Vagina (tissue), 2 donors: ENCODE results near the gene COA1. TPM values are rescaled to one million over a fixed set of nuclear protein-coding genes. Genes with fewer than 3 reads are reported as not detected.
"Not testable (repeated sequence)": the region's sequence is repeated elsewhere in the genome, so short reads cannot be mapped to it uniquely, and the experiment has no call there.

ENCODE experiments used
- DNase-seq, 2 donors: peaks; one replicate each; pipeline ENCODE4 v3.0.0-alpha.2; 2017; ENCODE audit errors: extremely low spot score in 2 of 2
- H3K27ac ChIP-seq: fragments of 200-600 bp; sonication (generic); one replicate; pipeline ENCODE4 v1.5.1; 2019
- H3K27me3 ChIP-seq: fragments of 200-600 bp; sonication (generic); one replicate; pipeline ENCODE4 v1.5.1; 2019
- H3K36me3 ChIP-seq, 2 donors: fragments of 200-600 bp; sonication (generic); one replicate each; pipeline ENCODE4 v1.5.1; 2017 to 2019
- H3K4me1 ChIP-seq: fragments of 200-600 bp; sonication (generic); one replicate; pipeline ENCODE4 v1.5.1; 2019
- H3K4me3 ChIP-seq, 2 donors: fragments of 200-600 bp; sonication (generic); 1 replicate in 1 of 2; 2 replicates in 1 of 2; pipeline ENCODE4 v1.5.1; 2016 to 2019
- H3K9me3 ChIP-seq: fragments of 200-600 bp; sonication (generic); one replicate; pipeline ENCODE4 v1.5.1; 2019
- POLR2A ChIP-seq, 2 donors: fragments of 450-650 bp; IDR thresholded peaks; one replicate each; pipeline ENCODE4 v1.6.1; 2017; ENCODE audit warnings: antibody characterized with exemption in 2 of 2, mild to moderate bottlenecking in 2 of 2, moderate library complexity in 2 of 2
- POLR2AphosphoS5 ChIP-seq, 2 donors: sonication (generic); formaldehyde crosslinking; IDR thresholded peaks; one replicate each; pipeline ENCODE4 v1.9.0; 2017; ENCODE audit warnings: antibody characterized with exemption in 2 of 2, mild to moderate bottlenecking in 2 of 2, low read depth in 1 of 2; ENCODE audit not compliant: insufficient read depth in 1 of 2
- intact Hi-C: fragments of 100-400 bp; cut with DNase I; formaldehyde crosslinking; loops from one replicate; pipeline ENCODE4 v1.15.1; 2023
- total RNA-seq: library from RNA; depleted of rRNA; stranded (reverse); fragments of >200 nt; gene quantifications from one replicate; pipeline ENCODE4 v1.2.3, GENCODE V29; 2016
- TF ChIP-seq, protein P1 (sequence below), 3 experiments: fragments of 450-650 bp in 2 of 3; fragments of 200-600 bp in 1 of 3; sonication (generic) in 1 of 3; IDR thresholded peaks; one replicate each; pipeline ENCODE4 v1.5.1; 2017 to 2019; ENCODE audit warnings: antibody characterized with exemption in 3 of 3, mild to moderate bottlenecking in 2 of 3, moderate library complexity in 2 of 3

The COA1 gene
- total RNA-seq, 1 donor from 2014 or later = 47.6 TPM

DNA sequence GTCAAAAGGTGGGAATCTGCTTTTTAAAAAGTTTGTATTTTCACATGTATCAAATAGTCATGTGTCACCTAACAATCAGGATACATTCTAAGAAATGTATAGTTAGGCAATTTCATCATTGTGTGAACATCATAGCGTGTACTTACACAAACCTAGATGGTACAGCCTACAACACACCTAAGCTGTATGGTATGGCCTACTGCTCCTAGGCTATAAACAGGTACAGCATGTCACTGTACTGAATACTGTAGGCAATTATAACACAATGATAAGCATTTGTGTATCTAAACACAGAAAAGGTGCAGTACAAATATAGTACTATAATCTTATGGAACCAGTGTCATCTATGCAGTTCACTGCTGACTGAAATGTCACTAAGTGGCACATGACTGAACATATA is 17.8 kb downstream of the COA1 start:
- no peak for DNase-seq
- Histone ChIP-seq H3K27me3 (no peaks in the 10 kb centered on the region), H3K36me3 (no peaks in the 10 kb centered on the region), H3K27ac (no peak overlapping the region), H3K4me3 (no peak overlapping the region), H3K9me3 (no peaks in the 10 kb centered on the region), H3K4me1 (no peaks in the 10 kb centered on the region)
- TF ChIP-seq, protein P1, sequence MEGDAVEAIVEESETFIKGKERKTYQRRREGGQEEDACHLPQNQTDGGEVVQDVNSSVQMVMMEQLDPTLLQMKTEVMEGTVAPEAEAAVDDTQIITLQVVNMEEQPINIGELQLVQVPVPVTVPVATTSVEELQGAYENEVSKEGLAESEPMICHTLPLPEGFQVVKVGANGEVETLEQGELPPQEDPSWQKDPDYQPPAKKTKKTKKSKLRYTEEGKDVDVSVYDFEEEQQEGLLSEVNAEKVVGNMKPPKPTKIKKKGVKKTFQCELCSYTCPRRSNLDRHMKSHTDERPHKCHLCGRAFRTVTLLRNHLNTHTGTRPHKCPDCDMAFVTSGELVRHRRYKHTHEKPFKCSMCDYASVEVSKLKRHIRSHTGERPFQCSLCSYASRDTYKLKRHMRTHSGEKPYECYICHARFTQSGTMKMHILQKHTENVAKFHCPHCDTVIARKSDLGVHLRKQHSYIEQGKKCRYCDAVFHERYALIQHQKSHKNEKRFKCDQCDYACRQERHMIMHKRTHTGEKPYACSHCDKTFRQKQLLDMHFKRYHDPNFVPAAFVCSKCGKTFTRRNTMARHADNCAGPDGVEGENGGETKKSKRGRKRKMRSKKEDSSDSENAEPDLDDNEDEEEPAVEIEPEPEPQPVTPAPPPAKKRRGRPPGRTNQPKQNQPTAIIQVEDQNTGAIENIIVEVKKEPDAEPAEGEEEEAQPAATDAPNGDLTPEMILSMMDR (IDR thresholded peaks at IDR 0.05) = no peak
- TF ChIP-seq POLR2AphosphoS5 (IDR thresholded peaks at IDR 0.05; ENCODE audit: insufficient read depth in 1 of 2, low read depth in 1 of 2) (no peak), POLR2A (IDR thresholded peaks at IDR 0.05) (no peak)
- intact Hi-C loops = no loop called here

DNA sequence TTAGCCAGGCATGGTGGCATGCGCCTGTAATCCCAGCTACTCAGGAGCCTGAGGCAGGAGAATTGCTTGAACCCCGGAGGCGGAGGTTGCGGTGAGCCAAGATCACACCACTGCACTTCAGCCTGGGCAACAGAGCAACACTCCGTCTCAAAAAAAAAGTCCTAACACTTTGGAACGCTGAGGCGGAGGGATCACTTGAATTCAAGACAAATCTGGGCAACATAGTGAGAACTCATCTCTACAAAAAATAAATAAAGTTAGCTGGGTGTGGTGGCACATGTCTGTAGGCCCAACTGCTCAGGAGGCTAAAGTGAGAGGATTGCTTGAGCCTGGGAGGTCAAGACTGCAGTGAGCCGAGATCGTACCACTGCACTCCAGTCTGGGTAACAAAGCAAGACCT is 21.3 kb downstream of the COA1 start:
- not testable (repeated sequence) for DNase-seq, H3K27ac ChIP-seq, H3K4me1 ChIP-seq, H3K9me3 ChIP-seq, H3K4me3 ChIP-seq, H3K27me3 ChIP-seq, H3K36me3 ChIP-seq
- intact Hi-C loops = loop anchor here (5.0 kb wide), 1 partner anchor 251 kb away; no protein-coding TSS in a partner anchor

GRCh38 chr7:43703573-43703972 is 25.8 kb downstream of the COA1 start:
- TF ChIP-seq POLR2A (IDR thresholded peaks at IDR 0.05) = no peak
- TF ChIP-seq, protein P1 (IDR thresholded peaks at IDR 0.05) = no peak
- no peak for TF ChIP-seq POLR2AphosphoS5 (IDR thresholded peaks at IDR 0.05; ENCODE audit: insufficient read depth in 1 of 2, low read depth in 1 of 2)
- Histone ChIP-seq H3K27ac (no peak overlapping the region), H3K27me3 (no peaks in the 10 kb centered on the region), H3K4me3 (no peak overlapping the region), H3K4me1 (peaks cover 7% of the 10 kb centered on the region), H3K9me3 (no peaks in the 10 kb centered on the region), H3K36me3 (no peaks in the 10 kb centered on the region)
- intact Hi-C loops = loop anchor here (5.0 kb wide), 1 partner anchor 121 kb away; the partner anchor contains the start of gene STK17A
- no peak for DNase-seq

DNA sequence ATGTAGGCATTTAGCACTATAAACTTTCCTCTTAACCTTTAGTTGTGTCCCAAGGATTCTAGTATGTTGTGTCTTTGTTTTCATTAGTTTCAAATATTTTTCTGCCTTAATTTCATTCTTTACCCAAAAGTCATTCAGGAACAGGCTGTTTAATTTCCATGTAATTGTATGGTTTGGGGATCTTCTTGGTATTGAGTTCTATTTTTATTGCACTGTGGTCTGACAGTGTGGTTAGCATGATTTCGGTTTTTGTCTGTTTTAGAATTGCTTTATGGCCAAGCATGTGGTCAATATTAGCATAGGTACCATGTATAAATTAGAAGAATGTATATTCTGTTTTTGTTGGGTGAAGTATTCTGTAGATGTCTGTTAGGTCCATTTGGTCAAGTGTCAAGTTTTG is 26.3 kb downstream of the COA1 start:
- intact Hi-C loops = loop anchor here (5.0 kb wide), 1 partner anchor 121 kb away; the partner anchor contains the start of gene STK17A
- Histone ChIP-seq H3K4me1 (peaks cover 7% of the 10 kb centered on the region), H3K9me3 (no peaks in the 10 kb centered on the region), H3K27ac (no peak overlapping the region), H3K27me3 (no peaks in the 10 kb centered on the region), H3K4me3 (no peak overlapping the region), H3K36me3 (no peaks in the 10 kb centered on the region)
- TF ChIP-seq POLR2AphosphoS5 (IDR thresholded peaks at IDR 0.05; ENCODE audit: insufficient read depth in 1 of 2, low read depth in 1 of 2) (no peak), POLR2A (IDR thresholded peaks at IDR 0.05) (no peak)
- TF ChIP-seq, protein P1 (IDR thresholded peaks at IDR 0.05) = no peak
- no peak for DNase-seq

DNA sequence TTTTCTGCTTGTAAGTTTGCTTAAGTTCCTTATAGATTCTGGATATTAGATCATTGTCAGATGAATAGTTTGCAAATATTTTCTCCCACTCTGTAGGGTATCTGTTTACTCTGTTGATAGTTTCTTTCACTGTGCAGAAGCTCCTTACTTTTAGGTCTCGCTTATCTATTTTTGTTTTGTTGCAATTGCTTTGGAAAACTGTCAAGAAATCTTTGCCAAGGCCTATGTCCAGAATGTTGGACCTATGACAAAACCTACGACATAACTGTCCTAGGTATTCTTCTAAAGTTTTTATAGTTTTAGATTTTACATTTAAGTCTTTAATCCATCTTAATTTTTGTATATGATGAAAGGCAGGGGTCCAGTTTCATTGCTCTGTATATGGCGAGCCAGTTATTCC is 27.4 kb downstream of the COA1 start:
- Histone ChIP-seq H3K4me3 (no peak overlapping the region), H3K27me3 (no peaks in the 10 kb centered on the region), H3K4me1 (peaks cover 7% of the 10 kb centered on the region), H3K36me3 (no peaks in the 10 kb centered on the region), H3K9me3 (no peaks in the 10 kb centered on the region), H3K27ac (no peak overlapping the region)
- TF ChIP-seq POLR2AphosphoS5 (IDR thresholded peaks at IDR 0.05; ENCODE audit: insufficient read depth in 1 of 2, low read depth in 1 of 2) = no peak
- TF ChIP-seq POLR2A (IDR thresholded peaks at IDR 0.05) = no peak
- TF ChIP-seq, protein P1 (IDR thresholded peaks at IDR 0.05) = no peak
- no peak for DNase-seq
- intact Hi-C loops = loop anchor here (5.0 kb wide), 1 partner anchor 120 kb away; the partner anchor contains the start of gene STK17A
